ENCODE measurements around the gene TMEM14A. TPM values are rescaled to one million over a fixed set of nuclear protein-coding genes. Genes with fewer than 3 reads are reported as not detected.

Gene TMEM14A
- total RNA-seq, 1 experiment from 2014 or later = 7.3 TPM

- no peak overlapping the region for H2BK120ac ChIP-seq (ENCODE audit: low read depth, low read length, poor library complexity, severe bottlenecking)
- peaks cover 0 to 5% of the 10 kb centered on the region in 2 experiments; a peak in 3 of 4 replicates for H3K4me1 Mint-ChIP-seq
- H4K91ac ChIP-seq (ENCODE audit: insufficient read length, low read depth, low read length) = no peak overlapping the region
- no peak overlapping the region for H3K14ac ChIP-seq (ENCODE audit: insufficient read depth, low read length)
- no peak overlapping the region for H4K8ac ChIP-seq (replicated peaks; ENCODE audit: insufficient read length, low read depth, low read length)
- H3K9me3 ChIP-seq (ENCODE audit: control insufficient read depth, low read depth, low read length) = no peaks in the 10 kb centered on the region
- H3K27ac ChIP-seq (ENCODE audit: insufficient read length, low read depth, low read length) = no peak overlapping the region
- H3K9me3 Mint-ChIP-seq = peaks cover 0 to 3% of the 10 kb centered on the region in 2 experiments; a peak in 3 of 5 replicates
- no peak overlapping the region for H3K4ac ChIP-seq (ENCODE audit: low read depth, low read length)
- no peak for DNase-seq
- no peak overlapping the region for H3T11ph ChIP-seq (ENCODE audit: low read length)
- no peak overlapping the region for H3K4me2 ChIP-seq (ENCODE audit: insufficient read depth, insufficient read length, low read length)
- no peak overlapping the region for H2AFZ ChIP-seq (ENCODE audit: low read length)
- H3K27me3 Mint-ChIP-seq (ENCODE audit: low read depth) = peaks cover 2% of the 10 kb centered on the region; the same call in 1 of the 2 replicates
- H4K5ac ChIP-seq (ENCODE audit: insufficient read length, low read depth, low read length) = no peak overlapping the region
- H2BK5ac ChIP-seq (ENCODE audit: insufficient read length, low read length) = no peak overlapping the region
- no peak overlapping the region for H2AK5ac ChIP-seq (ENCODE audit: insufficient read length, low read length)
- no peak for TF ChIP-seq CTCF (conservative IDR thresholded peaks at IDR 0.05)
- H3K9ac ChIP-seq (ENCODE audit: extremely low read depth, insufficient read length, low read length) = no peak overlapping the region
- no peak overlapping the region for H2BK15ac ChIP-seq (ENCODE audit: low read depth, low read length)
- no peaks in the 10 kb centered on the region for H3K23me2 ChIP-seq (ENCODE audit: insufficient read length, low read depth, low read length, poor library complexity, severe bottlenecking)
- H3K56ac ChIP-seq (ENCODE audit: insufficient read length, low read depth, low read length) = no peak overlapping the region
- no peak overlapping the region for H2BK20ac ChIP-seq (ENCODE audit: low read depth, low read length, poor library complexity, severe bottlenecking)
- no peak overlapping the region for H3K23ac ChIP-seq (ENCODE audit: insufficient read length, low read depth, low read length)
- H3K27me3 ChIP-seq (ENCODE audit: insufficient read depth, low read length) = no peaks in the 10 kb centered on the region
- 0 out of 7 replicates have a peak, but pooled peaks cover 0 to 5% (median 1%) of the 10 kb centered on the region in 3 experiments for H3K36me3 Mint-ChIP-seq (ENCODE audit: insufficient read depth in 1 of 3, low read depth in 3 of 3)
- WGBS (ENCODE audit: extremely low coverage, insufficient read length, low lambda C conversion rate) = no CpG with 5 or more reads among the region's 5 CpGs
- no peaks in the 10 kb centered on the region for H3K79me1 ChIP-seq (ENCODE audit: insufficient read depth, low read depth, low read length, poor library complexity, severe bottlenecking)
- no peak overlapping the region for H2BK12ac ChIP-seq (ENCODE audit: insufficient read length, low read depth, low read length)
- H3K4me1 ChIP-seq (ENCODE audit: insufficient read depth, low read length) = no peaks in the 10 kb centered on the region
- H3K27ac Mint-ChIP-seq = no peak overlapping the region
- no peak overlapping the region for H3K18ac ChIP-seq (ENCODE audit: insufficient read length, low read depth, low read length)
- no peaks in the 10 kb centered on the region for H3K79me2 ChIP-seq (ENCODE audit: insufficient read depth, low read length)
- H4K20me1 ChIP-seq (ENCODE audit: control insufficient read depth, insufficient read depth, insufficient read length) = no peaks in the 10 kb centered on the region
- H3K4me3 Mint-ChIP-seq = no peak overlapping the region
Measured at GRCh38 chr6:52640916-52641315, 30.0 kb upstream of the TMEM14A start.
